ENCODE measurements around the gene SYNC. TPM values are rescaled to one million over a fixed set of nuclear protein-coding genes. Genes with fewer than 3 reads are reported as not detected.
"Not testable (repeated sequence)": the region's sequence is repeated elsewhere in the genome, so short reads cannot be mapped to it uniquely, and the experiment has no call there.

SYNC gene
- total and polyA plus RNA-seq, 9 donors = 3.0 to 13.5 (median 9.8) TPM

DNA sequence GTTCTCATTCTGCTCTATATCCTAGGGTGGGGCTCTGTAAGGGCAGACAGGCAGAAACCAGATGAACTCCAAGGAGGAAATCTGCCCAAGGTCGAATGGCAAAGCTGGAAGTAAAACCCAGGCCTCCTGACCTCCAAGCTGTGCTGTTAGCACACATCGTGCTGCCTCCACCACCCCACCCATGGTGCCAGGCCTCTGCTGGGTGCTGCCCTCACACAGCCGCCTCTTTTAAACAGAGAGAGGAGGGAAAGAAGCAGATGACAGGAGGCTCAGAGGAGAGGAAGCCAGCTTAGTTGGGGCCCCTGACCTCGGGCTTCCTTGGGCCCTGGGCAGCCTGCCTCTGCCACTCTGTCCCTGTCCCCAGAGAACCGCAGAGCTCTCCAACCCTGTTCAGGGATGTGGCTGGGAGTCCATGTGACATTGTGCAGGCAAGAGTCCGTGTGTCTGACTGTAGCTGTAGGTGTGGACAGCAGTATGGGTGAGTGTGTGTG is 1.1 kb downstream of the SYNC start:
- peak in 3 of 5 donors; percentile 32 to 60 (median 46) for DNase-seq
- Histone ChIP-seq H3K4me3 (no peak overlapping the region), H3K27me3 (no peaks in the 10 kb centered on the region), H3K4me1 (ENCODE audit: insufficient read depth) (peaks cover 14% of the 10 kb centered on the region), H3K27ac (peak overlapping the region; percentile 61 to 86), H3K36me3 (no peaks in the 10 kb centered on the region), H3K9me3 (no peaks in the 10 kb centered on the region)
- TF ChIP-seq, protein P1, sequence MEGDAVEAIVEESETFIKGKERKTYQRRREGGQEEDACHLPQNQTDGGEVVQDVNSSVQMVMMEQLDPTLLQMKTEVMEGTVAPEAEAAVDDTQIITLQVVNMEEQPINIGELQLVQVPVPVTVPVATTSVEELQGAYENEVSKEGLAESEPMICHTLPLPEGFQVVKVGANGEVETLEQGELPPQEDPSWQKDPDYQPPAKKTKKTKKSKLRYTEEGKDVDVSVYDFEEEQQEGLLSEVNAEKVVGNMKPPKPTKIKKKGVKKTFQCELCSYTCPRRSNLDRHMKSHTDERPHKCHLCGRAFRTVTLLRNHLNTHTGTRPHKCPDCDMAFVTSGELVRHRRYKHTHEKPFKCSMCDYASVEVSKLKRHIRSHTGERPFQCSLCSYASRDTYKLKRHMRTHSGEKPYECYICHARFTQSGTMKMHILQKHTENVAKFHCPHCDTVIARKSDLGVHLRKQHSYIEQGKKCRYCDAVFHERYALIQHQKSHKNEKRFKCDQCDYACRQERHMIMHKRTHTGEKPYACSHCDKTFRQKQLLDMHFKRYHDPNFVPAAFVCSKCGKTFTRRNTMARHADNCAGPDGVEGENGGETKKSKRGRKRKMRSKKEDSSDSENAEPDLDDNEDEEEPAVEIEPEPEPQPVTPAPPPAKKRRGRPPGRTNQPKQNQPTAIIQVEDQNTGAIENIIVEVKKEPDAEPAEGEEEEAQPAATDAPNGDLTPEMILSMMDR (IDR thresholded peaks at IDR 0.05) = no peak
- no peak for TF ChIP-seq EP300 (IDR thresholded peaks at IDR 0.05)
- no peak for TF ChIP-seq POLR2A (IDR thresholded peaks at IDR 0.05)
- intact Hi-C loops (cut with DNase I) = loop anchor here in 1 of 4 donors (10.0 kb wide), 1 partner anchor 47 kb away; the partner anchor contains the start of genes RBBP4 and ZBTB8OS
- 26 to 35% (median 32%) methylated on average over 6 of the region's 6 CpGs for WGBS, 3 donors

DNA sequence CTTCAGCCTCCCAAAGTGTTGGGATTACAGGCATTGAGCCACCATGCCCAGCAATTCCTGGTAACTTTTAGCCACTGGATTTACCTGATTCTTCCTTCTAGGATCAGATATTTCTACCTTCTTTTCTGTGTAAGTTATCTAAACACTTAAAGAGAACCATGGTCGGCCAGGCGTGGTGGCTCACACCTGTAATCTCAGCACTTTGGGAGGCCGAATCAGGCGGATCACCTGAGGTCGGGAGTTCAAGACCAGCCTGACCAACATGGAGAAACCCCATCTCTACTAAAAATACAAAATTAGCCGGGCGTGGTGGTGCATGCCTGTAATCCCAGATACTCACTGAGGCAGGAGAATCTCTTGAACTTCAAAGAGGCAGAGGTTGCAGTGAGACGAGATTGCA is 5.6 kb downstream of the SYNC start:
- intact Hi-C loops (cut with DNase I); H3K27me3 ChIP-seq; H3K9me3 ChIP-seq; H3K36me3 ChIP-seq; H3K4me3 ChIP-seq; H3K27ac ChIP-seq: not testable (repeated sequence)
- H3K4me1 ChIP-seq (ENCODE audit: insufficient read depth) = peaks cover 10% of the 10 kb centered on the region
- DNase-seq = peak in 1 of 5 donors; percentile 11
- 93 to 96% (median 95%) methylated on average over 8 of the region's 8 CpGs for WGBS, 3 donors

DNA sequence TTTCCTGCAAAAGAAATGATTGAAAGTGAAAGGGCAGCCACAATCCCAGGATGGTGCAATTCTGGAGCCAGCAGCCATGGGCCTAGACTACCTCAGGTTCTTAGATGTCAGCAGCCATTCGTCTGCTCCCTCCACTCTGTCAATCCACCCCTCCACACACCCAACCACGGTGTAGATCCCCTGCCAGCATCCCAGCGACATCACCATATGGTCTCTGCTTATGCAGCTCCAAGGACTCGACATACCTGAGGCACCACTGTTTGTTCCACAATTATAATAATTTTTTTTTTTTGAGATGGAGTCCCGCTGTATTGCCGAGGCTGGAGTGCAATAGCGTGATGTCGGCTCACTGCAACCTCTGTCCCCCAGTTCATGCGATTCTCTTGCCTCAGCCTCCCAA is 6.5 kb downstream of the SYNC start:
- no peak for TF ChIP-seq POLR2A (IDR thresholded peaks at IDR 0.05)
- TF ChIP-seq, protein P1 (IDR thresholded peaks at IDR 0.05) = no peak
- TF ChIP-seq EP300 (IDR thresholded peaks at IDR 0.05) = no peak
- Histone ChIP-seq H3K9me3 (no peaks in the 10 kb centered on the region), H3K4me3 (no peak overlapping the region), H3K4me1 (ENCODE audit: insufficient read depth) (peaks cover 4% of the 10 kb centered on the region), H3K27me3 (no peaks in the 10 kb centered on the region), H3K27ac (no peak overlapping the region), H3K36me3 (no peaks in the 10 kb centered on the region)
- intact Hi-C loops (cut with DNase I) = no loop called here
- DNase-seq = peak in 1 of 5 donors; percentile 17
- WGBS, 3 donors = 91 to 92% (median 92%) methylated on average over 9 of the region's 9 CpGs

DNA sequence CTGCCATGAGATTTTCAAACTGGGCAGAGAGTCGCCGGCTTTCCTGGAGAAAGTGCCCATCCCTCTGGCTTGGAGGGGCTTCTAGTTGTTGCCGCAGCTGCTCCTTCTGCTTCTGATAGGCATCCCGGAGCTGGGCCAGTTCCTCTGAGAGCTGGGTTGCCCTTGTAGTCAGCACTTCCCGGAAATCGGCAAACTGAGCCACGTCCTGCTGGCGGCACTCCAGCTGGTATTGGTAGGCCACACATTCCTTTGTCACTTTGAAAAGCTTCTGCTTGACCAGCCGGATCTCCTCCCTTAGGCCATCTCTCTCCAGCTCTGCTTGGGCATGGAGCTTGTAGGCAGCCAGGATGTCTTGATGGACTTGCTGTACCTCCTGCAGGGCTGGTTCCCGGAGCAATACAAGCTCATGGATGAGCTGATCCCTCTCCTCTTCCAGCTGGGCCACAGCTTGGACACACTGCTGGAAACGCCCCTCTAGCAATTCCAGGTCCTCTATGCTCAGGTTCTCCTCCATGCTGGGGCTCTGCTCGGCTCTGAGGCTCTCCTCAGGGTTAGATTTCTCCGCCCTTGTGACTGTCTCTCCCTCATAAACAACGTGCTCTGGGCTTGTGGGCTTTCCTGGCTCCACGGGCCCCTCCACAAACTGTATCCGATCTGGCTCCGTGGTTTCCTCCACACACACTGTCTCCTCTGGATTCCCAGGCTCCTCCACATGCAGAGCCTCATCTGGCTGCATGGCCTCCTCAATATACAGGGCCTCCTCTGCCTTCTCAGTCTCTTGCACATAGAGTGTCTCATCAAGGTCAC is 7.3 kb downstream of the SYNC start:
- Histone ChIP-seq H3K27me3 (no peaks in the 10 kb centered on the region), H3K27ac (no peak overlapping the region), H3K9me3 (no peaks in the 10 kb centered on the region), H3K4me1 (ENCODE audit: insufficient read depth) (peaks cover 4% of the 10 kb centered on the region), H3K4me3 (no peak overlapping the region), H3K36me3 (no peaks in the 10 kb centered on the region)
- TF ChIP-seq, protein P1 (IDR thresholded peaks at IDR 0.05) = no peak
- TF ChIP-seq EP300 (IDR thresholded peaks at IDR 0.05) (no peak), POLR2A (IDR thresholded peaks at IDR 0.05) (no peak)
- intact Hi-C loops (cut with DNase I) = no loop called here
- WGBS, 3 donors = 44 to 56% (median 54%) methylated on average over 17 of the region's 17 CpGs
- DNase-seq = peak in 4 of 5 donors; percentile 43 to 61 (median 53)
